ENCODE results near the gene ZNF775. TPM values are rescaled to one million over a fixed set of nuclear protein-coding genes. Genes with fewer than 3 reads are reported as not detected.
A peak's percentile ranks its signal among the peaks of the same experiment; 100 is the strongest.

ZNF775 gene
- total RNA-seq, 1 experiment from 2014 or later: 3.4 TPM

- Histone ChIP-seq H3K27me3 (ENCODE audit: insufficient read depth, low read depth) (no peaks in the 10 kb centered on the region), H3K9me3 (ENCODE audit: insufficient read depth, low read depth) (peaks cover 4% of the 10 kb centered on the region; the same call in 1 of the 2 replicates), H3K4me3 (no peak within 1 kb of the TSS), H3K36me3 (ENCODE audit: low read depth) (no peaks in the 10 kb centered on the region), H3K4me1 (replicated peaks; ENCODE audit: insufficient read depth) (no peaks in the 10 kb centered on the region), H4K20me1 (ENCODE audit: insufficient read depth) (no peaks in the 10 kb centered on the region; the same call in 1 of the 2 replicates), H3K9me2 (ENCODE audit: insufficient read depth) (no peaks in the 10 kb centered on the region), H3K79me2 (ENCODE audit: low read depth) (no peaks in the 10 kb centered on the region), H3K27ac (no peak within 1 kb of the TSS), H3F3A (ENCODE audit: insufficient read depth, low read depth) (0 out of 2 replicates have a peak, but pooled peaks cover 8% of the 10 kb centered on the region), H2AFZ (no peak within 1 kb of the TSS), H3K4me2 (no peak within 1 kb of the TSS)
- no TSS peak for BruUV-seq (replicated peaks)
- ChIA-PET CTCF (no interaction called here), POLR2A (ENCODE audit: unreplicated experiment) (no interaction called here)
- intact Hi-C loops (cut with micrococcal nuclease; ENCODE audit: unreplicated experiment): no loop called here
- TF ChIP-seq, protein P1, sequence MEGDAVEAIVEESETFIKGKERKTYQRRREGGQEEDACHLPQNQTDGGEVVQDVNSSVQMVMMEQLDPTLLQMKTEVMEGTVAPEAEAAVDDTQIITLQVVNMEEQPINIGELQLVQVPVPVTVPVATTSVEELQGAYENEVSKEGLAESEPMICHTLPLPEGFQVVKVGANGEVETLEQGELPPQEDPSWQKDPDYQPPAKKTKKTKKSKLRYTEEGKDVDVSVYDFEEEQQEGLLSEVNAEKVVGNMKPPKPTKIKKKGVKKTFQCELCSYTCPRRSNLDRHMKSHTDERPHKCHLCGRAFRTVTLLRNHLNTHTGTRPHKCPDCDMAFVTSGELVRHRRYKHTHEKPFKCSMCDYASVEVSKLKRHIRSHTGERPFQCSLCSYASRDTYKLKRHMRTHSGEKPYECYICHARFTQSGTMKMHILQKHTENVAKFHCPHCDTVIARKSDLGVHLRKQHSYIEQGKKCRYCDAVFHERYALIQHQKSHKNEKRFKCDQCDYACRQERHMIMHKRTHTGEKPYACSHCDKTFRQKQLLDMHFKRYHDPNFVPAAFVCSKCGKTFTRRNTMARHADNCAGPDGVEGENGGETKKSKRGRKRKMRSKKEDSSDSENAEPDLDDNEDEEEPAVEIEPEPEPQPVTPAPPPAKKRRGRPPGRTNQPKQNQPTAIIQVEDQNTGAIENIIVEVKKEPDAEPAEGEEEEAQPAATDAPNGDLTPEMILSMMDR (conservative IDR thresholded peaks at IDR 0.05): no peak
- DNase-seq: no peak
These were observed 37.6 kb upstream of the ZNF775 start, which contains the start of gene RARRES2 for GRCh38 chr7:150341263-150342120. RARRES2 (minus strand) TSS chr7:150341629; CDS start chr7:150340609, 1,020 bp downstream.

DNA sequence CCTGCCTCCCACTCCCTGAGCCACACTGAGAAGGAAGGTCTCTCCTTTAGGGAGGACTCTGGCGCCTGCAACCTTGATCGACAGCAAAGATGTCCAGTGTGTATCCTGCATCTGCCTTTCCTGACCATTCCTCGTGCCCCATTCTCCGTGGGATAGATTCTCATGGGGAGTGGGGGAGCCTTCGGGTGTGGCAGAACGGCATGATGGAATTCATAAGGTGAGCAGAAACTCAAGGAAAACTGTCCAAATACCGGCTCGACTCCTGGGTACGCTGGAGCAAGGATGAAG, 37.1 kb upstream of the ZNF775 start:
- Histone ChIP-seq H2AFZ (no peak overlapping the region), H3K27ac (no peak overlapping the region), H3K4me1 (replicated peaks; ENCODE audit: insufficient read depth) (no peaks in the 10 kb centered on the region), H3K9me2 (ENCODE audit: insufficient read depth) (no peaks in the 10 kb centered on the region), H3K36me3 (ENCODE audit: low read depth) (no peaks in the 10 kb centered on the region), H4K20me1 (ENCODE audit: insufficient read depth) (no peaks in the 10 kb centered on the region; the same call in 1 of the 2 replicates), H3K4me3 (no peak overlapping the region), H3F3A (ENCODE audit: insufficient read depth, low read depth) (0 out of 2 replicates have a peak, but pooled peaks cover 4% of the 10 kb centered on the region), H3K4me2 (no peak overlapping the region), H3K9me3 (ENCODE audit: insufficient read depth, low read depth) (peaks cover 4% of the 10 kb centered on the region; the same call in 1 of the 2 replicates), H3K79me2 (ENCODE audit: low read depth) (no peaks in the 10 kb centered on the region), H3K27me3 (ENCODE audit: insufficient read depth, low read depth) (no peaks in the 10 kb centered on the region)
- intact Hi-C loops (cut with micrococcal nuclease; ENCODE audit: unreplicated experiment): no loop called here
- no TSS peak for BruUV-seq (replicated peaks)
- POLR2A ChIA-PET (ENCODE audit: unreplicated experiment): no interaction called here
- CTCF ChIA-PET: no interaction called here
- TF ChIP-seq EZH2 (IDR thresholded peaks at IDR 0.05; ENCODE audit: low read depth): no peak
- TF ChIP-seq, protein P1 (conservative IDR thresholded peaks at IDR 0.05): no peak
- no peak for DNase-seq

DNA sequence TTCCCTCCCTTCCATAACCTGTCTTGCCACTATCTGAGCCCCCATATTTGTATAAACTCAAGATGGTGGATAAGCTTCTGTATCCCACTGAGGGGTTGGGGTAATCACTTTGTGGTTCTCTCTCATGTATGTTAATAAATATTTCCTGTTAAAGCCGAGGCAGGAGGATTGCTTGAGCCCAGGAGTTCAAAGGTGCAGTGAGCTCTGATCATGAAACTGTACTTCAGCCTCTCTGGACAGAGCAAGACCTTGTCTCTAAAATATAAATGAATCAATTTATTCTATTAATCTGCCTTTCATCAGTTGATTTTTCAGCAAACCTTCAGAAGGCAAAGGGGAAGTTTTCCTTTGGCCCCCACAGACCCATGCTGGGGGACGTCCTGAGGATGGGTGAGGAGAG, 35.9 kb upstream of the ZNF775 start:
- Histone ChIP-seq H3K4me2 (no peak overlapping the region), H4K20me1 (ENCODE audit: insufficient read depth) (no peaks in the 10 kb centered on the region), H3K9me2 (ENCODE audit: insufficient read depth) (no peaks in the 10 kb centered on the region), H3K36me3 (ENCODE audit: low read depth) (no peaks in the 10 kb centered on the region), H3K4me3 (no peak overlapping the region), H3K79me2 (ENCODE audit: low read depth) (no peaks in the 10 kb centered on the region), H3K27ac (no peak overlapping the region), H3K4me1 (replicated peaks; ENCODE audit: insufficient read depth) (no peaks in the 10 kb centered on the region), H3F3A (ENCODE audit: insufficient read depth, low read depth) (no peaks in the 10 kb centered on the region), H2AFZ (no peak overlapping the region), H3K27me3 (ENCODE audit: insufficient read depth, low read depth) (no peaks in the 10 kb centered on the region), H3K9me3 (ENCODE audit: insufficient read depth, low read depth) (peaks cover 4% of the 10 kb centered on the region; the same call in 1 of the 2 replicates)
- ChIA-PET CTCF (no interaction called here), POLR2A (ENCODE audit: unreplicated experiment) (no interaction called here)
- intact Hi-C loops (cut with micrococcal nuclease; ENCODE audit: unreplicated experiment): no loop called here
- BruUV-seq (replicated peaks): no TSS peak
- TF ChIP-seq EZH2 (IDR thresholded peaks at IDR 0.05; ENCODE audit: low read depth): no peak
- TF ChIP-seq, protein P1 (conservative IDR thresholded peaks at IDR 0.05): no peak
- peak in 1 of 2 experiments; percentile 15 for DNase-seq
